HCT116 (cell line): ENCODE data around the gene SPEM1. TPM values are rescaled to one million over a fixed set of nuclear protein-coding genes. Genes with fewer than 3 reads are reported as not detected.

Source experiments
- ATAC-seq: fragments of 200-7000 bp; cut with Tn5 transposase; 2 replicates; pipeline ENCODE4 v1.9.1; 2020; ENCODE audit warnings: mild to moderate bottlenecking, moderate library complexity
- BruUV-seq: library from RNA; stranded (reverse); fragments of 400-500 nt; replicated peaks from 2 replicates; lab custom pipeline; 2021; lab: Mats Ljungman, UMichigan
- CTCF ChIA-PET: fragments of 300-600 bp; sonication (Branson Sonifier 250); formaldehyde crosslinking; loops from one replicate; lab custom pipeline; 2021; ENCODE audit warnings: antibody characterized with exemption; lab: Charles Lee
- POLR2A ChIA-PET: fragments of 300-600, 350-600 bp; sonication (Branson Sonifier 250); formaldehyde crosslinking; loops from one replicate; lab custom pipeline; 2021; ENCODE audit warnings: antibody characterized with exemption; lab: Charles Lee
- RAD21 ChIA-PET, 2 experiments: fragments of 300-600 bp; sonication (Branson Sonifier 250); formaldehyde crosslinking; loops; one replicate each; lab custom pipeline; 2023; ENCODE audit warnings: low total read pairs in 2 of 2; ENCODE audit not compliant: uncharacterized antibody in 2 of 2, unreplicated experiment in 2 of 2, low non-redundant PET in 1 of 2; lab: Charles Lee
- DNase-seq: peaks from one replicate; pipeline ENCODE4 v3.0.0-alpha.2; 2010; ENCODE audit warnings: low read depth, low spot score
- H2AFZ ChIP-seq: fragments of 200-600 bp; shearing (Covaris generic), sonication (generic); 2 replicates; pipeline ENCODE4 v1.6.1; 2017; ENCODE audit warnings: low read depth, mixed run types, mixed read lengths, antibody characterized with exemption, low read length; ENCODE audit not compliant: poor library complexity, severe bottlenecking
- H3K27ac ChIP-seq: 2 replicates; pipeline ENCODE4 v1.5.1; 2012; ENCODE audit warnings: low read depth, low read length
- H3K27me3 ChIP-seq: fragments of 200-600 bp; sonication (generic); 2 replicates; pipeline ENCODE4 v1.6.1; 2016; ENCODE audit warnings: mixed run types, low read length, mixed read lengths; ENCODE audit not compliant: insufficient read depth
- H3K36me3 ChIP-seq, 2 experiments: fragments of 200-500 bp in 1 of 2; fragments of 200-600 bp in 1 of 2; sonication (Bioruptor generic) in 1 of 2; sonication (generic) in 1 of 2; 2 replicates each; pipeline versions ENCODE4 v1.5.1 to v1.6.1; 2014 to 2016; ENCODE audit warnings: low read length in 2 of 2, inconsistent platforms in 1 of 2, mixed read lengths in 1 of 2, mixed run types in 1 of 2; ENCODE audit not compliant: insufficient read depth in 2 of 2, control insufficient read depth in 1 of 2
- H3K4me1 ChIP-seq, 2 experiments: fragments of 200-600 bp in 1 of 2; sonication (generic) in 1 of 2; 2 replicates each; pipeline versions ENCODE4 v1.5.1 to v1.6.1; 2012 to 2017; ENCODE audit warnings: low read length in 2 of 2, inconsistent platforms in 1 of 2, mild to moderate bottlenecking in 1 of 2, mixed read lengths in 1 of 2, mixed run types in 1 of 2, moderate library complexity in 1 of 2; ENCODE audit not compliant: insufficient read depth in 2 of 2, control insufficient read depth in 1 of 2
- H3K4me2 ChIP-seq: fragments of 200-600 bp; sonication (generic); 2 replicates; pipeline ENCODE4 v1.6.1; 2017; ENCODE audit warnings: mixed run types, low read length, mixed read lengths
- H3K4me3 ChIP-seq, 2 experiments: fragments of 200-600 bp in 1 of 2; sonication (generic) in 1 of 2; replicated peaks in 1 of 2; 2 replicates each; pipeline ENCODE4 v1.5.1; 2011 to 2016; ENCODE audit warnings: low read length in 2 of 2, control low read depth in 1 of 2, low read depth in 1 of 2, mild to moderate bottlenecking in 1 of 2, mixed read lengths in 1 of 2, mixed run types in 1 of 2
- H3K79me2 ChIP-seq: fragments of 200-600 bp; sonication (generic); 2 replicates; pipeline ENCODE4 v1.6.1; 2017; ENCODE audit warnings: mild to moderate bottlenecking, mixed run types, low read length, moderate library complexity, mixed read lengths; ENCODE audit not compliant: insufficient read depth
- H3K9ac ChIP-seq: fragments of 200-600 bp; sonication (generic); 2 replicates; pipeline ENCODE4 v1.6.1; 2016; ENCODE audit warnings: low read length, mixed read lengths
- H3K9me2 ChIP-seq: fragments of 200-600 bp; sonication (generic), shearing (Covaris generic); 2 replicates; pipeline ENCODE4 v1.6.1; 2017; ENCODE audit warnings: mixed run types, mild to moderate bottlenecking, moderate library complexity; ENCODE audit not compliant: insufficient read depth
- H3K9me3 ChIP-seq, 2 experiments: fragments of 200-500 bp in 1 of 2; fragments of 200-600 bp in 1 of 2; sonication (Bioruptor generic) in 1 of 2; sonication (generic) in 1 of 2; 2 replicates each; pipeline ENCODE4 v1.6.1; 2014 to 2017; ENCODE audit warnings: low read length in 2 of 2, mixed read lengths in 2 of 2, inconsistent platforms in 1 of 2, low read depth in 1 of 2, mild to moderate bottlenecking in 1 of 2, mixed run types in 1 of 2, moderate library complexity in 1 of 2; ENCODE audit not compliant: control insufficient read depth in 1 of 2, insufficient read depth in 1 of 2
- H4K20me1 ChIP-seq: fragments of 200-600 bp; sonication (generic), shearing (Covaris generic); 2 replicates; pipeline ENCODE4 v1.6.1; 2017; ENCODE audit warnings: mixed run types, mild to moderate bottlenecking, moderate library complexity; ENCODE audit not compliant: insufficient read depth
- CEBPB ChIP-seq: IDR thresholded peaks from 2 replicates; pipeline ENCODE4 v1.6.1; 2012; ENCODE audit warnings: low read depth
- EGR1 ChIP-seq: IDR thresholded peaks from 2 replicates; pipeline ENCODE4 v1.6.1; 2012; ENCODE audit warnings: low read depth
- ELF1 ChIP-seq: IDR thresholded peaks from 2 replicates; pipeline ENCODE4 v1.6.1; 2012; ENCODE audit warnings: low read depth, borderline replicate concordance
- EZH2 ChIP-seq: fragments of 200-600 bp; sonication (generic); IDR thresholded peaks from 2 replicates; pipeline ENCODE4 v1.6.1; 2017; ENCODE audit warnings: antibody characterized with exemption, mixed run types
- EZH2phosphoT487 ChIP-seq: fragments of 200-600 bp; IDR thresholded peaks from 2 replicates; pipeline ENCODE4 v1.6.1; 2018; ENCODE audit warnings: antibody characterized with exemption, borderline replicate concordance
- FOSL1 ChIP-seq: IDR thresholded peaks from 2 replicates; pipeline ENCODE4 v1.6.1; 2012; ENCODE audit warnings: low read depth
- POLR2A ChIP-seq: IDR thresholded peaks from 2 replicates; pipeline ENCODE4 v1.7.0; 2011; ENCODE audit warnings: borderline replicate concordance; ENCODE audit not compliant: insufficient read depth, insufficient read length; ENCODE audit errors: extremely low read depth
- POLR2AphosphoS5 ChIP-seq: IDR thresholded peaks from 2 replicates; pipeline ENCODE4 v1.6.1; 2011; ENCODE audit warnings: mild to moderate bottlenecking, low read depth, low read length, moderate library complexity
- RAD21 ChIP-seq: IDR thresholded peaks from 2 replicates; pipeline ENCODE4 v1.6.1; 2012; ENCODE audit warnings: low read depth, mild to moderate bottlenecking
- SRF ChIP-seq: IDR thresholded peaks from 2 replicates; pipeline ENCODE4 v1.6.1; 2012; ENCODE audit warnings: low read depth
- TCF7L2 ChIP-seq: IDR thresholded peaks from 2 replicates; pipeline ENCODE4 v1.7.0; 2011; ENCODE audit warnings: borderline replicate concordance, inconsistent platforms; ENCODE audit not compliant: insufficient read depth, insufficient read length; ENCODE audit errors: extremely low read depth
- YY1 ChIP-seq: IDR thresholded peaks from 2 replicates; pipeline ENCODE4 v1.6.1; 2011; ENCODE audit warnings: low read length, low read depth, moderate library complexity, mild to moderate bottlenecking; ENCODE audit not compliant: insufficient replicate concordance; ENCODE audit errors: extremely low read depth
- ZFX ChIP-seq: fragments of 450-650 bp; IDR thresholded peaks from 2 replicates; pipeline ENCODE4 v1.6.1; 2017
- ZNF274 ChIP-seq: fragments of 200-500 bp; sonication (Bioruptor generic); IDR thresholded peaks from 2 replicates; pipeline ENCODE4 v1.6.1; 2014; ENCODE audit warnings: mild to moderate bottlenecking, low read depth, low read length, inconsistent platforms
- intact Hi-C: fragments of 100-400 bp; cut with micrococcal nuclease; formaldehyde crosslinking; loops from 2 replicates; pipeline ENCODE4 v1.10.0; 2022
- total RNA-seq: library from RNA; stranded (reverse); gene quantifications from one replicate; pipeline ENCODE4 v1.2.1, GENCODE V29; 2021; ENCODE audit not compliant: unreplicated experiment
- TF ChIP-seq, protein P1 (sequence below): IDR thresholded peaks from 2 replicates; pipeline ENCODE4 v1.6.1; 2011; ENCODE audit warnings: mild to moderate bottlenecking, low read length, moderate library complexity; ENCODE audit not compliant: insufficient replicate concordance; ENCODE audit errors: extremely low read depth
- TF ChIP-seq, protein P2 (sequence below), 3 experiments: fragments of 200-600 bp in 1 of 3; sonication (generic) in 1 of 3; IDR thresholded peaks in 2 of 3; conservative IDR thresholded peaks in 1 of 3; 2 replicates each; pipeline ENCODE4 v1.5.1; 2012 to 2017; ENCODE audit warnings: low read depth in 2 of 3, low read length in 2 of 3, antibody characterized with exemption in 1 of 3, borderline replicate concordance in 1 of 3, control low read depth in 1 of 3, mild to moderate bottlenecking in 1 of 3, mixed read lengths in 1 of 3, mixed run types in 1 of 3, moderate library complexity in 1 of 3; ENCODE audit not compliant: insufficient read depth in 1 of 3
- TF ChIP-seq, protein P3 (sequence below): IDR thresholded peaks from 2 replicates; pipeline ENCODE4 v1.6.1; 2012
- TF ChIP-seq, protein P4 (sequence below): IDR thresholded peaks from 2 replicates; pipeline ENCODE4 v1.6.1; 2012

SPEM1 gene
- total RNA-seq, 1 experiment from 2014 or later: 0.32 TPM

DNA sequence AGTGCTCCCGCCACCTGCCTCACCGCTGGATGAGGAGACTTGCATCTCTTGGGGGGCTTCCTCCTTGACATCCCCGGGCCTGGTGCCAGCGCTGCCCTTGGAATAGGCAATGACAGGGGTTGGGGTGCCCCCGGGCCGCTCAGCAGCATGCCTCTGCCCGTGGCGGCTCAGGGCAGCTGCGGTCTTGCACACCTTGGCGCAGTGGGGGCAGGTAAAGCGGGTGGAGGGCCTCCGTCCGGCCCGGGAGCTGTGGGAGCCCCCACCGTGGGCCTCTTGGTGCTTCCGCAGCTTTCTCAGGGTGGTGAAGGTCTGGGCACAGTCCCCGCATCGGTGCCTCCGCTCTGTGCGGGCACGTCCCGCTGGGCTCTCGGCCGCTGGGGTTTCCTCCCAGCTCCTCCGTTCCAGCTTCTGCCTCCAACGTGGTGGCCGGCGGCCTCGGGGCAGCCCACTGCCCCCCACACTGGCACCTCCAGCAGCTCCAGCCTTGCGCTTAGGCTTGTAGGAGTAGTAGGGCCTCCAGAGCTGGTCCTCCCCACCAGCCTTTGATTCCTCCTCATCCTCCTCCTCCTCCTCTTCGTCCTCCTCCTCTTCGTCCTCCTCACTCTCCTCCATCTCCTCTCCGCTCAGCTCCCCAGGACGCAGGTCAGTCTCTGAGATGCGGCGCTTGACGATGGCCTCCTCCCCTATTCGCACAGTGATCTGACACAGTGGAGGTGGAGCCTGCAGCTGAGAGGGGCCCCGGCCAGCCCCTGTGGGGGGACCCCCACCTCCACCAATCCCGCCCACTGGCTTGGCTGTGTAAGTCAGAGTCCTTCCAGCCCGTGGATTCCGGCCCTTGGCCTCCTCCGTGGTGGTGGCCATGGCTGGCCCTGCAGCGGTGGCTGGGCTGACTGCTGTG is 42.6 kb downstream of the SPEM1 start:
- no peaks in the 10 kb centered on the region for H3K27me3 ChIP-seq
- H3K79me2 ChIP-seq: no peaks in the 10 kb centered on the region
- BruUV-seq: no TSS peak
- H3K4me1 ChIP-seq: peaks cover 0 to 10% of the 10 kb centered on the region in 2 experiments; a peak in 2 of 4 replicates
- TF ChIP-seq, protein P1, sequence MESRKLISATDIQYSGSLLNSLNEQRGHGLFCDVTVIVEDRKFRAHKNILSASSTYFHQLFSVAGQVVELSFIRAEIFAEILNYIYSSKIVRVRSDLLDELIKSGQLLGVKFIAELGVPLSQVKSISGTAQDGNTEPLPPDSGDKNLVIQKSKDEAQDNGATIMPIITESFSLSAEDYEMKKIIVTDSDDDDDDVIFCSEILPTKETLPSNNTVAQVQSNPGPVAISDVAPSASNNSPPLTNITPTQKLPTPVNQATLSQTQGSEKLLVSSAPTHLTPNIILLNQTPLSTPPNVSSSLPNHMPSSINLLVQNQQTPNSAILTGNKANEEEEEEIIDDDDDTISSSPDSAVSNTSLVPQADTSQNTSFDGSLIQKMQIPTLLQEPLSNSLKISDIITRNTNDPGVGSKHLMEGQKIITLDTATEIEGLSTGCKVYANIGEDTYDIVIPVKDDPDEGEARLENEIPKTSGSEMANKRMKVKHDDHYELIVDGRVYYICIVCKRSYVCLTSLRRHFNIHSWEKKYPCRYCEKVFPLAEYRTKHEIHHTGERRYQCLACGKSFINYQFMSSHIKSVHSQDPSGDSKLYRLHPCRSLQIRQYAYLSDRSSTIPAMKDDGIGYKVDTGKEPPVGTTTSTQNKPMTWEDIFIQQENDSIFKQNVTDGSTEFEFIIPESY: no peak
- no peak for TF ChIP-seq ZNF274
- no peak for TF ChIP-seq YY1
- no peak for TF ChIP-seq EZH2phosphoT487
- TF ChIP-seq ZFX: no peak
- TF ChIP-seq FOSL1: no peak
- TF ChIP-seq POLR2A: no peak
- no peak for TF ChIP-seq SRF
- TF ChIP-seq RAD21: no peak
- TF ChIP-seq, protein P2, sequence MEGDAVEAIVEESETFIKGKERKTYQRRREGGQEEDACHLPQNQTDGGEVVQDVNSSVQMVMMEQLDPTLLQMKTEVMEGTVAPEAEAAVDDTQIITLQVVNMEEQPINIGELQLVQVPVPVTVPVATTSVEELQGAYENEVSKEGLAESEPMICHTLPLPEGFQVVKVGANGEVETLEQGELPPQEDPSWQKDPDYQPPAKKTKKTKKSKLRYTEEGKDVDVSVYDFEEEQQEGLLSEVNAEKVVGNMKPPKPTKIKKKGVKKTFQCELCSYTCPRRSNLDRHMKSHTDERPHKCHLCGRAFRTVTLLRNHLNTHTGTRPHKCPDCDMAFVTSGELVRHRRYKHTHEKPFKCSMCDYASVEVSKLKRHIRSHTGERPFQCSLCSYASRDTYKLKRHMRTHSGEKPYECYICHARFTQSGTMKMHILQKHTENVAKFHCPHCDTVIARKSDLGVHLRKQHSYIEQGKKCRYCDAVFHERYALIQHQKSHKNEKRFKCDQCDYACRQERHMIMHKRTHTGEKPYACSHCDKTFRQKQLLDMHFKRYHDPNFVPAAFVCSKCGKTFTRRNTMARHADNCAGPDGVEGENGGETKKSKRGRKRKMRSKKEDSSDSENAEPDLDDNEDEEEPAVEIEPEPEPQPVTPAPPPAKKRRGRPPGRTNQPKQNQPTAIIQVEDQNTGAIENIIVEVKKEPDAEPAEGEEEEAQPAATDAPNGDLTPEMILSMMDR (IDR thresholded peaks at IDR 0.05 in 2 of 3, conservative IDR thresholded peaks at IDR 0.05 in 1 of 3; ENCODE audit: borderline replicate concordance in 1 of 3, insufficient read depth in 1 of 3, low read depth in 2 of 3, low read length in 2 of 3): no peak
- TF ChIP-seq, protein P3, sequence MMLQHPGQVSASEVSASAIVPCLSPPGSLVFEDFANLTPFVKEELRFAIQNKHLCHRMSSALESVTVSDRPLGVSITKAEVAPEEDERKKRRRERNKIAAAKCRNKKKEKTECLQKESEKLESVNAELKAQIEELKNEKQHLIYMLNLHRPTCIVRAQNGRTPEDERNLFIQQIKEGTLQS: no peak
- no peak for TF ChIP-seq CEBPB
- TF ChIP-seq POLR2AphosphoS5: no peak
- TF ChIP-seq EGR1: no peak
- TF ChIP-seq EZH2: no peak
- TF ChIP-seq, protein P4, sequence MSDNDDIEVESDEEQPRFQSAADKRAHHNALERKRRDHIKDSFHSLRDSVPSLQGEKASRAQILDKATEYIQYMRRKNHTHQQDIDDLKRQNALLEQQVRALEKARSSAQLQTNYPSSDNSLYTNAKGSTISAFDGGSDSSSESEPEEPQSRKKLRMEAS: no peak
- no peak for TF ChIP-seq ELF1
- TF ChIP-seq TCF7L2: no peak
- no peaks in the 10 kb centered on the region for H3K9me3 ChIP-seq
- H3K9ac ChIP-seq: no peak overlapping the region
- no peak for DNase-seq
- no peak overlapping the region for H3K4me3 ChIP-seq
- no peaks in the 10 kb centered on the region for H3K9me2 ChIP-seq
- ChIA-PET POLR2A (no interaction called here), CTCF (no interaction called here), RAD21 (no interaction called here)
- no peak overlapping the region for H2AFZ ChIP-seq
- H4K20me1 ChIP-seq: no peaks in the 10 kb centered on the region
- no peaks in the 10 kb centered on the region; a peak in 2 of 4 replicates for H3K36me3 ChIP-seq
- intact Hi-C loops: no loop called here
- H3K27ac ChIP-seq: no peak overlapping the region
- ATAC-seq: no peak
- no peak overlapping the region for H3K4me2 ChIP-seq
